ENCODE data around the gene CENPM.
A peak's percentile ranks its signal among the peaks of the same experiment; 100 is the strongest.

Gene CENPM

GRCh38 chr22:41946629-41947423, at the start of gene CENPM:
CENPM (minus strand) TSS chr22:41947152; CDS start chr22:41947076, 76 bp downstream.
- peak; percentile 90 for DNase-seq (ENCODE audit: low spot score)

GRCh38 chr22:41995211-41995610, 48.3 kb upstream of the CENPM start:
- no peak for DNase-seq (ENCODE audit: low spot score)

GRCh38 chr22:41992496-41992895, 45.5 kb upstream of the CENPM start:
- DNase-seq (ENCODE audit: low spot score), result no peak

- no peak for DNase-seq (ENCODE audit: low spot score)
These were observed 44.2 kb upstream of the CENPM start for GRCh38 chr22:41991111-41991510.

- DNase-seq (ENCODE audit: low spot score), result peak; percentile 2
These were observed 42.3 kb upstream of the CENPM start for GRCh38 chr22:41989246-41989645.

- DNase-seq (ENCODE audit: low spot score), result no peak
These were observed 40.3 kb upstream of the CENPM start for GRCh38 chr22:41987276-41987675.

GRCh38 chr22:41983513-41984405, 36.8 kb upstream of the CENPM start:
- no peak for DNase-seq (ENCODE audit: low spot score)

- no peak for DNase-seq (ENCODE audit: low spot score)
These were observed 35.9 kb upstream of the CENPM start for GRCh38 chr22:41982865-41983264.

GRCh38 chr22:41979423-41980250, 32.7 kb upstream of the CENPM start:
- DNase-seq (ENCODE audit: low spot score), result no peak

- no peak for DNase-seq (ENCODE audit: low spot score)
These were observed 31.8 kb upstream of the CENPM start for GRCh38 chr22:41978732-41979131.

- DNase-seq (ENCODE audit: low spot score), result peak; percentile 79
These were observed 30.1 kb upstream of the CENPM start for GRCh38 chr22:41976961-41977566.

- DNase-seq (ENCODE audit: low spot score), result peak; percentile 91
These were observed 29.3 kb upstream of the CENPM start for GRCh38 chr22:41976070-41976901.

- DNase-seq (ENCODE audit: low spot score), result no peak
These were observed 28.5 kb upstream of the CENPM start for GRCh38 chr22:41975299-41976069.

- DNase-seq (ENCODE audit: low spot score), result no peak
These were observed 27.8 kb upstream of the CENPM start for GRCh38 chr22:41974691-41975290.

- DNase-seq (ENCODE audit: low spot score), result no peak
These were observed 24.5 kb upstream of the CENPM start for GRCh38 chr22:41971431-41971830.

- no peak for DNase-seq (ENCODE audit: low spot score)
These were observed 23.6 kb upstream of the CENPM start for GRCh38 chr22:41970601-41971000.

GRCh38 chr22:41969110-41969646, 22.2 kb upstream of the CENPM start, which contains the start of gene SEPTIN3:
SEPTIN3 (plus strand) TSS chr22:41969443; CDS start chr22:41971493, 2,050 bp downstream.
- DNase-seq (ENCODE audit: low spot score), result peak; percentile 72

GRCh38 chr22:41968601-41969000, 21.6 kb upstream of the CENPM start:
- no peak for DNase-seq (ENCODE audit: low spot score)

GRCh38 chr22:41966607-41967240, 19.8 kb upstream of the CENPM start:
- DNase-seq (ENCODE audit: low spot score), result peak; percentile 49
